ENCODE measurements around the gene DNPEP.

DNA sequence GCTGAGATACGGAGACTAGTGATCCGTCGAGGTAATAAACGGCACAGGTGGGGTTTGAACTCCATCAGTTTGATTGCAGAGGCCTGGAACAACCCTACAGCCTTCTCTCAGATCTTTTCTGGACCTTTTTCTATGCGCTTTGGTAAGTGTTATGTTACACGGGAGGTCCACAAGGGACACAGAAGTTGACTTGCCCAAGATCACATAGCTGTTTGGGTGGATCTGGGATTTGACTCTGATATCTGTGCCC is 1.1 kb upstream of the DNPEP start:
- TF ChIP-seq, protein P1, sequence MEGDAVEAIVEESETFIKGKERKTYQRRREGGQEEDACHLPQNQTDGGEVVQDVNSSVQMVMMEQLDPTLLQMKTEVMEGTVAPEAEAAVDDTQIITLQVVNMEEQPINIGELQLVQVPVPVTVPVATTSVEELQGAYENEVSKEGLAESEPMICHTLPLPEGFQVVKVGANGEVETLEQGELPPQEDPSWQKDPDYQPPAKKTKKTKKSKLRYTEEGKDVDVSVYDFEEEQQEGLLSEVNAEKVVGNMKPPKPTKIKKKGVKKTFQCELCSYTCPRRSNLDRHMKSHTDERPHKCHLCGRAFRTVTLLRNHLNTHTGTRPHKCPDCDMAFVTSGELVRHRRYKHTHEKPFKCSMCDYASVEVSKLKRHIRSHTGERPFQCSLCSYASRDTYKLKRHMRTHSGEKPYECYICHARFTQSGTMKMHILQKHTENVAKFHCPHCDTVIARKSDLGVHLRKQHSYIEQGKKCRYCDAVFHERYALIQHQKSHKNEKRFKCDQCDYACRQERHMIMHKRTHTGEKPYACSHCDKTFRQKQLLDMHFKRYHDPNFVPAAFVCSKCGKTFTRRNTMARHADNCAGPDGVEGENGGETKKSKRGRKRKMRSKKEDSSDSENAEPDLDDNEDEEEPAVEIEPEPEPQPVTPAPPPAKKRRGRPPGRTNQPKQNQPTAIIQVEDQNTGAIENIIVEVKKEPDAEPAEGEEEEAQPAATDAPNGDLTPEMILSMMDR (IDR thresholded peaks at IDR 0.05; ENCODE audit: low read length): no peak
- TF ChIP-seq EZH2 (IDR thresholded peaks at IDR 0.05; ENCODE audit: borderline replicate concordance, low read length): no peak
